ENCODE results near the gene MIPOL1.
"Not testable (repeated sequence)": the region's sequence is repeated elsewhere in the genome, so short reads cannot be mapped to it uniquely, and the experiment has no call there.

Gene MIPOL1

DNA sequence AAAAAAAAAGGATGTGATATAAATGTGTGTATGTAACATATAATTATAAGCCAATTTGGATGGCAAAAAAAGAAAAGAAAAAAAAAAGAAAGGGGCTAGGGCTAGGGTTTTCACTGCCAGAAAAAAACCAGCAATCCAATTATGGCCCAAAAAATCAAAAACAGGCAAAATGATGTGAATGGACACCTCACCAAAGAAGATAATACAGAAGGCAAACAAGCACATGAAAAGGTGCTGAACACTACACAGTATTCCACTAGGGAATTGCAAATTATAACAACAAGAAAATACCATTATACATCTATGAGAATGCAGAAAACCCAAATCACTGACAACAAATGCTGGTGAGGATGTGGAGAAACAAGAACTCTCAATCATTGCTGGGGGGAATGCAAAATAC lies 12.1 kb upstream of the MIPOL1 start:
- in situ Hi-C loops (cut with MboI; ENCODE audit: low sequenced_read_pairs) = no loop called here

DNA sequence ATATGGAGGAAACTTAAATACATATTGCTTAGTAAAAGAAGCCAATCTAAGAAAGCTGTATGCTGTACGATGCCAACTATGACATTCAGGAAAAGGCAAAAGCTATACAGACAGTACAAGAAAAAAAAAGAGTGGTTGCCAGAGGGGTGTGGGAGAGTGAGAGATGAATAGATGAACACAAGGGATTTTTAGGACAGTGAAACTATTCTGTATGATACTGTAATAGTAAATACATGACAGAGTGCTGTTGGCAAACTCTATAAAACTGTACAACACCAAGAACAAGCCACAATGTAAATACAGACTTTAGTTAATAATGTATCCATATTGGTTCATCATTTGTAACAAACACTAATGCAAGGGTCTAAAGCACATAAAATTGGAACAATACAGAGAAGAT lies 10.9 kb upstream of the MIPOL1 start:
- in situ Hi-C loops (cut with MboI; ENCODE audit: low sequenced_read_pairs) = no loop called here

DNA sequence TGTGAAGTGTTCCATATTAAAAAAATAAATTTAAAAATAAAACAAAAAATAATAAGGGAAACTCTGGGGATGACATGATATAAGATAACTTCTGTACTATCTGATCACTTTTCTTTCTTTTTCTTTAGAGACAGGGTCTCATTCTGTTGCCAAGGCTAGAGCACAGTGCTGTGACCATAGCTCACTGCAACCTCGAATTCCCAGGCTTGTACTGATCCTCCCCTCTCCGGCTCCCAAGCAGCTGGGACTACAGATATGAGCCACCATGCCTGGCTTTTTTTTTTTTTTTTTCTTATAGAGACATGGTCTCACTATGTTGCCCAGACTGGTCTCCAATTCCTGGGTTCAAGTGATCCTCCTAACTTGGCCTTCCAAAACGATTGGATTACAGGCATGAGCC lies 10.4 kb upstream of the MIPOL1 start:
- in situ Hi-C loops (cut with MboI; ENCODE audit: low sequenced_read_pairs) = no loop called here

GRCh38 chr14:37187840-37188577 lies 9.7 kb upstream of the MIPOL1 start:
- in situ Hi-C loops (cut with MboI; ENCODE audit: low sequenced_read_pairs) = not testable (repeated sequence)

- in situ Hi-C loops (cut with MboI; ENCODE audit: low sequenced_read_pairs) = not testable (repeated sequence)
These were observed 8.0 kb upstream of the MIPOL1 start for GRCh38 chr14:37189733-37190132.

DNA sequence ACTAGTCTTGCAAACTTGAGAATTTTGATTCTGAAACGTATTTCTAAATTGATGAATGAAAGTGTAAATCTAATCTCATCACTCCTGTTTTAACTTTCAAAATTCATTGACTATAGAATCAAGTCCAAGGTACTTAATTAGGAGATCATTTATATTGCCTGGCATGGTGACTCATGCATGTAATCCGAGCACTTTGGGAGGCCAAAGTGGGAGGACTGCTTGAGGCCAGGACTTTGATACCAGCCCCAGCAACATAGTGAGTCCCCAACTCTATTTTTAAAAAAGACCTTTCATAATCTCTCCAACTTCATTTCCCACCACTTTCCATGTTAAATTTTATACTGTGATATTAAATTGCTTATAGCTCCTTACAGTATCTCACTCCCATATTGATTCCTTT lies 3.0 kb upstream of the MIPOL1 start:
- in situ Hi-C loops (cut with MboI; ENCODE audit: low sequenced_read_pairs) = no loop called here

DNA sequence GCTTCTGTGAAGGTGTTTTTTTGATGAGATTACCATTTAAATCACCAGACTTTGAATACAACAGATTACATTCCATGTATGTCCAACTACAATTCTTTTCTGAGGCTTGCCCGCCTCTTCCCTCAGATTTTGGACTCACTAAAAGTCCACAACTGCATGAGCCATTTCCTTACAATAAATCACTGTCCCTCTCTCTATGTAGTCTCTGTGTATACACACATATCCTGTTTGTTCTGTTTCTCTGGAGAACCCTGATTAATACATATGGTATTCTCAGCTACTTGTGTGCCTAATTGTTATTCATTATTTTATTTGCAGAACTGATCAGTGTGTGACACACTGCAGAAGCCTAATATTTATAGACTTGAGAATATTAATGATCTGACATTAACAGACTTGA lies 2.4 kb upstream of the MIPOL1 start:
- in situ Hi-C loops (cut with MboI; ENCODE audit: low sequenced_read_pairs) = no loop called here

GRCh38 chr14:37196604-37197420 lies 925 bp upstream of the MIPOL1 start:
- in situ Hi-C loops (cut with MboI; ENCODE audit: low sequenced_read_pairs) = no loop called here

DNA sequence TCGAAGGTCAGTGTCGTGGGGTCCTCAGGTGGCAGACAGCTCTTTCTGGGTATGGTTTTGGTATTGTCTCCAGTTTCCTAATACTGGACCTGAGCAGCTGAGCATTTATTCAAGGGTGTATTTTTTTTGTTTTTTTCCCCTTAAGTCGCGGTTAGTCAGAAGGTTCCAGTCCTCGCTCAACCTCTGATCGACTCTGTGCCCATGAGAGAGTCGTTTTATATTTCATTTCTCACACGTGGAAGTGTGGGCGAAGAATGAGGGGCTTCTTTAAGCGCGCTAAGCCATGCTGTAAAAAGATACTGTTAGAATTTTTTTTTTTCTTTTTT lies 499 bp downstream of the MIPOL1 start:
- in situ Hi-C loops (cut with MboI; ENCODE audit: low sequenced_read_pairs) = no loop called here

- in situ Hi-C loops (cut with MboI; ENCODE audit: low sequenced_read_pairs) = no loop called here
These were observed 1.2 kb downstream of the MIPOL1 start for GRCh38 chr14:37198907-37199306.

GRCh38 chr14:37201724-37202123 lies 4.0 kb downstream of the MIPOL1 start:
- in situ Hi-C loops (cut with MboI; ENCODE audit: low sequenced_read_pairs) = no loop called here

GRCh38 chr14:37202265-37202664 lies 4.5 kb downstream of the MIPOL1 start:
- in situ Hi-C loops (cut with MboI; ENCODE audit: low sequenced_read_pairs) = no loop called here

GRCh38 chr14:37202812-37203211 lies 5.1 kb downstream of the MIPOL1 start:
- in situ Hi-C loops (cut with MboI; ENCODE audit: low sequenced_read_pairs) = no loop called here

DNA sequence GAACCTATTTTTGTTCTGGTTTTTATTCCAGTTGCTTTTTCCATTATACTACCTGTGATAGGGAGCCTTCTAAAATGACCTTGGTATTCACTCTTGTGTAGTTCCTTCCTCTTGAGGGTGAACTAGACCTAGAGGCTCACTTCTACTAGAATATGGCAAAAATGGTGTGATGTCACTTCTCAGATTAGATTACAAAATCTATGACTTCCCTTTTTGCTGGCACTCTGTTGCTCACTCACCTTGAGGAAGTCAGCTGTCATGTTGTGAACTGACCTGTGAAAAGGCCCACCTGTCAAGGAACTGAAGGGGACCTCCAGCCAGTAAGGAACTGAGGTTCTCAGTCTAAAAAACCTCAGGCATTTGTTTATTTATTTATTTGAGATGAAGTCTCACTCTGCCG lies 5.7 kb downstream of the MIPOL1 start:
- in situ Hi-C loops (cut with MboI; ENCODE audit: low sequenced_read_pairs) = no loop called here

GRCh38 chr14:37205623-37206605 lies 8.2 kb downstream of the MIPOL1 start:
- in situ Hi-C loops (cut with MboI; ENCODE audit: low sequenced_read_pairs) = not testable (repeated sequence)

- in situ Hi-C loops (cut with MboI; ENCODE audit: low sequenced_read_pairs) = not testable (repeated sequence)
These were observed 11.9 kb downstream of the MIPOL1 start for GRCh38 chr14:37209617-37210016.

GRCh38 chr14:37210448-37210847 lies 12.7 kb downstream of the MIPOL1 start:
- in situ Hi-C loops (cut with MboI; ENCODE audit: low sequenced_read_pairs) = no loop called here

GRCh38 chr14:37213016-37213415 lies 15.3 kb downstream of the MIPOL1 start:
- in situ Hi-C loops (cut with MboI; ENCODE audit: low sequenced_read_pairs) = no loop called here

GRCh38 chr14:37215345-37215744 lies 17.6 kb downstream of the MIPOL1 start:
- in situ Hi-C loops (cut with MboI; ENCODE audit: low sequenced_read_pairs) = no loop called here

DNA sequence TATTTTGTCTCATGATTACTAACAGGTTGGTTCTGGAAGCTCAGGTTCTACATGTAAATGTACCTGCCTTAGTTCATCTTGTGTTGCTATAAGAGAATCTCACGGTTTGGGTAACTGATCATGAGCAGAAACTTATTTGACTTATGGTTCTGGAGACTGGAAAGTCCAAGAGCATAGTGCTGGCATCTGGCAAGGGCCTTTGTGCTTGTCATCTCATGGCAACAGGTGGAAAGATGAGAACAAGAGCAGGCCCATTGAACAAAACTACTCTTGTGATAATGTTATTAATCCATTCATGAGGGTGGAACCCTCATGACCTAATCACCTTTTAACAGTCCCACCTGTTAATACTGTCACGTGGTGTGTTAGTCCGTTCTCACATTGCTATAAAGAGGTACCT lies 23.3 kb downstream of the MIPOL1 start:
- in situ Hi-C loops (cut with MboI; ENCODE audit: low sequenced_read_pairs) = no loop called here

DNA sequence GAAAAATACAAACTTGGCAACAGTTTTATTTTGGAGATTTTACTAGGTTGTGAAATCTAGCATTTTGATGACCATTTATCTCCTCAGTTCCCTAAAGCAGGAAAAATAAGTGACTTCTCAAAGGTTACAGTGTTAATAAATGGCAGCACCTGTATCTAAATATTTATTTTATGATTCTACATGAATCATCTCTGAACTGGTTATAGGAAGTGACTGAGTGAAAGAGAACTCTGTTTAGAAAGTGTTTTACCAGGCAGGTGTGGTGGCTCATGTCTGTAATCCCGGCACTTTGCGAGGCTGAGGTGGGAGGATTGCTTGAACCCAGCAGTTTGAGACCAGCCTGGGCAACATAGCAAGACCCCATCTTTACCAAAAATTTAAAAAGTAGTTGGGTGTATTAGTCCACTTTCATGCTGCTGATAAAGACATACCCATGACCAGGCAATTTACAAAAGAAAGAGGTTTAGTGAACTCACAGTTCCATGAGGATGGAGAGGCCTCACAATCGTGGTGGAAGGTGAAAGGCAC lies 26.3 kb downstream of the MIPOL1 start:
- in situ Hi-C loops (cut with MboI; ENCODE audit: low sequenced_read_pairs) = no loop called here

Data from HL-60/S4 treated with phorbol 12-myristate 13-acetate at 8.2 ng/mL for 4 days and 3 days (cell line).